Fibroblast of skin of abdomen (primary cell): ENCODE results near the gene CADPS2.
"Not testable (repeated sequence)": the region's sequence is repeated elsewhere in the genome, so short reads cannot be mapped to it uniquely, and the experiment has no call there.

Experiments
- DNase-seq: peaks from one replicate; pipeline ENCODE4 v3.0.0-alpha.2; 2013

CADPS2 gene

GRCh38 chr7:122663733-122664132 lies 222.5 kb downstream of the CADPS2 start:
- no peak for DNase-seq

GRCh38 chr7:122658856-122659255 lies 227.4 kb downstream of the CADPS2 start:
- DNase-seq = no peak

GRCh38 chr7:122653685-122654084 lies 232.6 kb downstream of the CADPS2 start:
- DNase-seq = no peak

- no peak for DNase-seq
These were observed 233.4 kb downstream of the CADPS2 start for GRCh38 chr7:122652876-122653275.

GRCh38 chr7:122651451-122651850 lies 234.8 kb downstream of the CADPS2 start:
- no peak for DNase-seq

- DNase-seq = no peak
These were observed 243.0 kb downstream of the CADPS2 start for GRCh38 chr7:122643250-122643649.

GRCh38 chr7:122638459-122638858 lies 247.8 kb downstream of the CADPS2 start:
- no peak for DNase-seq

- no peak for DNase-seq
These were observed 248.5 kb downstream of the CADPS2 start for GRCh38 chr7:122637784-122638183.

GRCh38 chr7:122635481-122635880 lies 250.8 kb downstream of the CADPS2 start:
- not testable (repeated sequence) for DNase-seq

- DNase-seq = no peak
These were observed 252.8 kb downstream of the CADPS2 start for GRCh38 chr7:122633472-122633871.

GRCh38 chr7:122632238-122632637 lies 254.0 kb downstream of the CADPS2 start:
- no peak for DNase-seq

GRCh38 chr7:122629412-122629953 lies 256.8 kb downstream of the CADPS2 start:
- no peak for DNase-seq

- no peak for DNase-seq
These were observed 257.4 kb downstream of the CADPS2 start for GRCh38 chr7:122628651-122629411.

- no peak for DNase-seq
These were observed 259.5 kb downstream of the CADPS2 start for GRCh38 chr7:122626785-122627184.

- DNase-seq = no peak
These were observed 263.6 kb downstream of the CADPS2 start for GRCh38 chr7:122622682-122623081.

GRCh38 chr7:122619664-122620063 lies 266.6 kb downstream of the CADPS2 start:
- no peak for DNase-seq

GRCh38 chr7:122618585-122619189 lies 267.6 kb downstream of the CADPS2 start:
- DNase-seq = no peak

GRCh38 chr7:122616951-122617350 lies 269.3 kb downstream of the CADPS2 start:
- no peak for DNase-seq

GRCh38 chr7:122605929-122606328 lies 280.3 kb downstream of the CADPS2 start:
- no peak for DNase-seq

- no peak for DNase-seq
These were observed 282.0 kb downstream of the CADPS2 start for GRCh38 chr7:122604251-122604650.

- no peak for DNase-seq
These were observed 283.5 kb downstream of the CADPS2 start for GRCh38 chr7:122602800-122603199.

GRCh38 chr7:122600630-122601029 lies 285.6 kb downstream of the CADPS2 start:
- DNase-seq = no peak

- no peak for DNase-seq
These were observed 286.2 kb downstream of the CADPS2 start for GRCh38 chr7:122600042-122600441.

GRCh38 chr7:122597277-122597676 lies 289.0 kb downstream of the CADPS2 start:
- no peak for DNase-seq
